K562 (cell line): ENCODE results near the gene NSMCE1. TPM values are rescaled to one million over a fixed set of nuclear protein-coding genes. Genes with fewer than 3 reads are reported as not detected.

Source experiments
- FOXK1 ChIP-seq: sonication (generic); formaldehyde crosslinking; IDR thresholded peaks from 2 replicates; pipeline ENCODE4 v1.8.0; 2022; ENCODE audit warnings: missing genetic modification reagents, mild to moderate bottlenecking, borderline replicate concordance
- HMG20B ChIP-seq: fragments of 250-450 bp; sonication (Bioruptor Pico); IDR thresholded peaks from 2 replicates; pipeline ENCODE4 v1.5.0; 2021; ENCODE audit warnings: mild to moderate bottlenecking
- OTX1 ChIP-seq: fragments of 450-650 bp; formaldehyde crosslinking; IDR thresholded peaks from 2 replicates; pipeline ENCODE4 v1.4.0; 2022; ENCODE audit warnings: mild to moderate bottlenecking
- TBP ChIP-seq: optimal IDR thresholded peaks from 2 replicates; pipeline ENCODE3; 2011; ENCODE audit warnings: low read depth, low read length, improper control_type of control experiment
- TEAD1 ChIP-seq, 2 experiments: fragments of 450-650 bp in 1 of 2; sonication (generic) in 1 of 2; formaldehyde crosslinking; IDR thresholded peaks; 2 replicates each; pipeline versions ENCODE4 v1.4.0 to v1.8.0; 2020 to 2022; ENCODE audit warnings: mild to moderate bottlenecking in 2 of 2, missing genetic modification reagents in 1 of 2
- ZC3H11A ChIP-seq: IDR thresholded peaks from 2 replicates; pipeline ENCODE4 v1.6.1; 2012; ENCODE audit warnings: low read depth, low read length, improper control_type of control experiment
- ZNF24 ChIP-seq: fragments of 450-650 bp; IDR thresholded peaks from 2 replicates; pipeline ENCODE4 v1.6.1; 2016
- polyA plus RNA-seq, 8 experiments: library from polyadenylated mRNA; depleted of rRNA in 4 of 8; stranded (reverse) in 5 of 8; unstranded in 3 of 8; fragments of >200 nt; fragmentation: Nextera tagmentation in 2 of 8; fragmentation: Illumina TruSeq in 1 of 8; extraction: Ambion mirVana in 2 of 8; extraction: Trizol in 1 of 8; gene quantifications; 2 replicates each; pipeline versions ENCODE4 v1.2.1 to v1.2.3, GENCODE V29; 2011 to 2014; ENCODE audit warnings: inconsistent platforms in 1 of 8, missing spikeins in 1 of 8
- total RNA-seq, 7 experiments: library from RNA; depleted of rRNA in 6 of 7; stranded (reverse); fragments of >200 nt in 6 of 7; fragmentation: Illumina TruSeq in 2 of 7; extraction: Trizol in 2 of 7; gene quantifications; 2 replicates each; pipeline versions ENCODE4 v1.2.1 to v1.2.3, GENCODE V29; 2011 to 2021; ENCODE audit warnings: low replicate concordance in 1 of 7
- TF ChIP-seq, protein P1 (sequence below), 2 experiments: fragments of 450-650 bp; IDR thresholded peaks; 2 replicates each; pipeline ENCODE4 v1.6.1; 2018; ENCODE audit warnings: mild to moderate bottlenecking in 2 of 2, low read depth in 1 of 2; ENCODE audit not compliant: partially characterized antibody in 2 of 2
- TF ChIP-seq, protein P2 (sequence below): fragments of 450-650 bp; formaldehyde crosslinking; IDR thresholded peaks from 2 replicates; pipeline ENCODE4 v1.4.0; 2022; ENCODE audit warnings: missing genetic modification characterization
- TF ChIP-seq, protein P3 (sequence below): sonication (generic); formaldehyde crosslinking; IDR thresholded peaks from 2 replicates; pipeline ENCODE4 v1.8.1; 2022; ENCODE audit warnings: missing genetic modification reagents
- TF ChIP-seq, protein P4 (sequence below): fragments of 450-650 bp; formaldehyde crosslinking; IDR thresholded peaks from 2 replicates; pipeline ENCODE4 v1.4.0; 2020; ENCODE audit warnings: mild to moderate bottlenecking, moderate library complexity

The NSMCE1 gene
- total and polyA plus RNA-seq, 9 of the 15 experiments (the other 6 are each of a cell fraction or from before 2014, with no cell fraction given), result 52.1 to 163 (median 61.5) TPM

DNA sequence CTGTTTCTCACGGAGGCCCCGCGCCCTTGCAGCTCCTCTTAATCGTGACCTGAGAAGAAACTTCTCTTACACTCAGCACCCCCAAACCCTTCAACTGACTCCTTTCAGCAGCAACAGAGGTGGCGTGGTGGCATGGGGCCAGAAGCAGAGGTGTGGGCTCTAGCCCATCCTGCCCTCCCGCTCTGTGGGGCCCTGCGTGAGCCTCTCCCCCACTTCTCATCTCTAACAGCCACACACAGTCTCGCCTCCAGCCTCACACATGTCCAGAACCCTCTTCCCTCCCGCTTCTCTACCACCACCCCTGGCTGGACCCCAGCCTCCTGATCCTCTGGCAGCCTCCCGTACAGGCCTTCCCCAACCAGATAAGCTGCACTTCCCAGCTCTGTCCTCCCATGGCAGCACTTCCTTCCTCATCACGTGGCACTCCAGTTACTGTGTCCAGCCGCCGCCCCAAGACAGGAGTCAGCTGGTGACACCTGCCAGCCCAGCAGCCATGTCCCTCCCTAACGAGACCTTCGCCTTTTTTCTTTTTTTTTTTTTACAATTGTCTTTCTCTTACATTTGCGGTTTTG, 30.5 kb downstream of the NSMCE1 start (continued):
- TF ChIP-seq, protein P1, sequence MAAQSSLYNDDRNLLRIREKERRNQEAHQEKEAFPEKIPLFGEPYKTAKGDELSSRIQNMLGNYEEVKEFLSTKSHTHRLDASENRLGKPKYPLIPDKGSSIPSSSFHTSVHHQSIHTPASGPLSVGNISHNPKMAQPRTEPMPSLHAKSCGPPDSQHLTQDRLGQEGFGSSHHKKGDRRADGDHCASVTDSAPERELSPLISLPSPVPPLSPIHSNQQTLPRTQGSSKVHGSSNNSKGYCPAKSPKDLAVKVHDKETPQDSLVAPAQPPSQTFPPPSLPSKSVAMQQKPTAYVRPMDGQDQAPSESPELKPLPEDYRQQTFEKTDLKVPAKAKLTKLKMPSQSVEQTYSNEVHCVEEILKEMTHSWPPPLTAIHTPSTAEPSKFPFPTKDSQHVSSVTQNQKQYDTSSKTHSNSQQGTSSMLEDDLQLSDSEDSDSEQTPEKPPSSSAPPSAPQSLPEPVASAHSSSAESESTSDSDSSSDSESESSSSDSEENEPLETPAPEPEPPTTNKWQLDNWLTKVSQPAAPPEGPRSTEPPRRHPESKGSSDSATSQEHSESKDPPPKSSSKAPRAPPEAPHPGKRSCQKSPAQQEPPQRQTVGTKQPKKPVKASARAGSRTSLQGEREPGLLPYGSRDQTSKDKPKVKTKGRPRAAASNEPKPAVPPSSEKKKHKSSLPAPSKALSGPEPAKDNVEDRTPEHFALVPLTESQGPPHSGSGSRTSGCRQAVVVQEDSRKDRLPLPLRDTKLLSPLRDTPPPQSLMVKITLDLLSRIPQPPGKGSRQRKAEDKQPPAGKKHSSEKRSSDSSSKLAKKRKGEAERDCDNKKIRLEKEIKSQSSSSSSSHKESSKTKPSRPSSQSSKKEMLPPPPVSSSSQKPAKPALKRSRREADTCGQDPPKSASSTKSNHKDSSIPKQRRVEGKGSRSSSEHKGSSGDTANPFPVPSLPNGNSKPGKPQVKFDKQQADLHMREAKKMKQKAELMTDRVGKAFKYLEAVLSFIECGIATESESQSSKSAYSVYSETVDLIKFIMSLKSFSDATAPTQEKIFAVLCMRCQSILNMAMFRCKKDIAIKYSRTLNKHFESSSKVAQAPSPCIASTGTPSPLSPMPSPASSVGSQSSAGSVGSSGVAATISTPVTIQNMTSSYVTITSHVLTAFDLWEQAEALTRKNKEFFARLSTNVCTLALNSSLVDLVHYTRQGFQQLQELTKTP (IDR thresholded peaks at IDR 0.05; ENCODE audit: low read depth in 1 of 2, partially characterized antibody in 2 of 2), result no peak
- no peak for TF ChIP-seq FOXK1 (CRISPR knock-in tag)
- TF ChIP-seq, protein P2, sequence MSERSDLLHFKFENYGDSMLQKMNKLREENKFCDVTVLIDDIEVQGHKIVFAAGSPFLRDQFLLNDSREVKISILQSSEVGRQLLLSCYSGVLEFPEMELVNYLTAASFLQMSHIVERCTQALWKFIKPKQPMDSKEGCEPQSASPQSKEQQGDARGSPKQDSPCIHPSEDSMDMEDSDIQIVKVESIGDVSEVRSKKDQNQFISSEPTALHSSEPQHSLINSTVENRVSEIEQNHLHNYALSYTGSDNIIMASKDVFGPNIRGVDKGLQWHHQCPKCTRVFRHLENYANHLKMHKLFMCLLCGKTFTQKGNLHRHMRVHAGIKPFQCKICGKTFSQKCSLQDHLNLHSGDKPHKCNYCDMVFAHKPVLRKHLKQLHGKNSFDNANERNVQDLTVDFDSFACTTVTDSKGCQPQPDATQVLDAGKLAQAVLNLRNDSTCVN, result no peak
- TF ChIP-seq OTX1 (CRISPR knock-in tag), result 0 out of 2 replicates have a peak, but pooled peaks have one; percentile 20
- TF ChIP-seq, protein P3, sequence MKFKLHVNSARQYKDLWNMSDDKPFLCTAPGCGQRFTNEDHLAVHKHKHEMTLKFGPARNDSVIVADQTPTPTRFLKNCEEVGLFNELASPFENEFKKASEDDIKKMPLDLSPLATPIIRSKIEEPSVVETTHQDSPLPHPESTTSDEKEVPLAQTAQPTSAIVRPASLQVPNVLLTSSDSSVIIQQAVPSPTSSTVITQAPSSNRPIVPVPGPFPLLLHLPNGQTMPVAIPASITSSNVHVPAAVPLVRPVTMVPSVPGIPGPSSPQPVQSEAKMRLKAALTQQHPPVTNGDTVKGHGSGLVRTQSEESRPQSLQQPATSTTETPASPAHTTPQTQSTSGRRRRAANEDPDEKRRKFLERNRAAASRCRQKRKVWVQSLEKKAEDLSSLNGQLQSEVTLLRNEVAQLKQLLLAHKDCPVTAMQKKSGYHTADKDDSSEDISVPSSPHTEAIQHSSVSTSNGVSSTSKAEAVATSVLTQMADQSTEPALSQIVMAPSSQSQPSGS (CRISPR knock-in tag), result no peak
- TF ChIP-seq ZC3H11A, result no peak
- TF ChIP-seq TBP, result no peak
- no peak for TF ChIP-seq ZNF24
- TF ChIP-seq, protein P4, sequence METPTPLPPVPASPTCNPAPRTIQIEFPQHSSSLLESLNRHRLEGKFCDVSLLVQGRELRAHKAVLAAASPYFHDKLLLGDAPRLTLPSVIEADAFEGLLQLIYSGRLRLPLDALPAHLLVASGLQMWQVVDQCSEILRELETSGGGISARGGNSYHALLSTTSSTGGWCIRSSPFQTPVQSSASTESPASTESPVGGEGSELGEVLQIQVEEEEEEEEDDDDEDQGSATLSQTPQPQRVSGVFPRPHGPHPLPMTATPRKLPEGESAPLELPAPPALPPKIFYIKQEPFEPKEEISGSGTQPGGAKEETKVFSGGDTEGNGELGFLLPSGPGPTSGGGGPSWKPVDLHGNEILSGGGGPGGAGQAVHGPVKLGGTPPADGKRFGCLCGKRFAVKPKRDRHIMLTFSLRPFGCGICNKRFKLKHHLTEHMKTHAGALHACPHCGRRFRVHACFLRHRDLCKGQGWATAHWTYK (CRISPR knock-in tag), result peak; percentile 41; the same call in 1 of the 2 replicates
- no peak for TF ChIP-seq TEAD1 (CRISPR knock-in tag; IDR thresholded peaks at IDR 0.05)
- TF ChIP-seq HMG20B (CRISPR knock-in tag), result no peak
